Subcutaneous adipose tissue (tissue), 4 donors: ENCODE measurements around the gene PPIP5K1. TPM values are rescaled to one million over a fixed set of nuclear protein-coding genes. Genes with fewer than 3 reads are reported as not detected.

Experiments
- CTCF ChIP-seq: fragments of 450-650 bp; IDR thresholded peaks from one replicate; pipeline ENCODE4 v1.5.1; 2016; ENCODE audit warnings: low read depth, mild to moderate bottlenecking, control low read depth, antibody characterized with exemption, moderate library complexity
- total RNA-seq, 4 donors: library from RNA; depleted of rRNA; stranded (reverse); fragments of >200 nt; gene quantifications; one replicate each; pipeline ENCODE4 v1.1.0, GENCODE V29; 2016

PPIP5K1 gene
- total RNA-seq, 4 donors from 2014 or later, result 10.6 to 37.2 (median 23.5) TPM

- TF ChIP-seq CTCF, result no peak
Observed at GRCh38 chr15:43531018-43531670, 58.9 kb downstream of the PPIP5K1 start.

- no peak for TF ChIP-seq CTCF
Observed at GRCh38 chr15:43529587-43530345, 60.2 kb downstream of the PPIP5K1 start.

- no peak for TF ChIP-seq CTCF
Observed at GRCh38 chr15:43529141-43529540, 60.9 kb downstream of the PPIP5K1 start.

GRCh38 chr15:43528542-43529007 lies 61.4 kb downstream of the PPIP5K1 start:
- TF ChIP-seq CTCF, result no peak

- no peak for TF ChIP-seq CTCF
Observed at GRCh38 chr15:43527802-43528541, 62.0 kb downstream of the PPIP5K1 start.

- no peak for TF ChIP-seq CTCF
Observed at GRCh38 chr15:43527016-43527801, 62.8 kb downstream of the PPIP5K1 start.
